H1 (cell line): Measurements from ENCODE around the gene TRAPPC6A. TPM values are rescaled to one million over a fixed set of nuclear protein-coding genes. Genes with fewer than 3 reads are reported as not detected.
A peak's percentile ranks its signal among the peaks of the same experiment; 100 is the strongest.

Source experiments
- CTCF ChIA-PET: fragments of 300-600 bp; sonication (Branson Sonifier 250); formaldehyde crosslinking; loops from one replicate; lab custom pipeline; 2021; ENCODE audit not compliant: partially characterized antibody; lab: Charles Lee
- POLR2A ChIA-PET: fragments of 300-600 bp; sonication (Branson Sonifier 250); formaldehyde crosslinking; loops from one replicate; lab custom pipeline; 2021; ENCODE audit warnings: inconsistent platforms; ENCODE audit not compliant: partially characterized antibody; lab: Charles Lee
- DNase-seq, 2 experiments: peaks; one replicate each; pipeline versions ENCODE4 v3.0.0 to v3.0.0-alpha.2; 2010 to 2022; ENCODE audit warnings: low spot score in 2 of 2, low read depth in 1 of 2, mixed read lengths in 1 of 2
- FAIRE-seq: peaks from 2 replicates; lab custom pipeline; 2011; peaks lifted over from hg19 to GRCh38; lab: Jason Lieb, UNC
- H2AFZ ChIP-seq: 2 replicates; pipeline ENCODE4 v1.8.1; 2012; ENCODE audit warnings: low read length, inconsistent platforms
- H2AK5ac ChIP-seq: 2 replicates; pipeline ENCODE4 v1.6.1; 2013; ENCODE audit warnings: low read depth, low read length
- H2BK120ac ChIP-seq: replicated peaks from 2 replicates; pipeline ENCODE3; 2013; ENCODE audit warnings: low read depth, low read length, inconsistent platforms
- H2BK12ac ChIP-seq: 2 replicates; pipeline ENCODE4 v1.6.1; 2013; ENCODE audit warnings: low read depth, low read length
- H2BK15ac ChIP-seq: 2 replicates; pipeline ENCODE4 v1.6.1; 2013; ENCODE audit warnings: low read length
- H2BK20ac ChIP-seq: 2 replicates; pipeline ENCODE4 v1.6.1; 2013; ENCODE audit warnings: low read length
- H2BK5ac ChIP-seq: 2 replicates; pipeline ENCODE4 v1.6.1; 2013; ENCODE audit warnings: low read depth, low read length
- H3K14ac ChIP-seq: 2 replicates; pipeline ENCODE4 v1.6.1; 2013; ENCODE audit warnings: inconsistent platforms; ENCODE audit not compliant: insufficient read length
- H3K18ac ChIP-seq: 2 replicates; pipeline ENCODE4 v1.6.1; 2013; ENCODE audit warnings: low read length; ENCODE audit errors: extremely low read depth
- H3K23ac ChIP-seq: 2 replicates; pipeline ENCODE4 v1.6.1; 2013; ENCODE audit warnings: inconsistent platforms; ENCODE audit not compliant: insufficient read length
- H3K23me2 ChIP-seq: 2 replicates; pipeline ENCODE4 v1.6.1; 2013; ENCODE audit warnings: low read depth, low read length
- H3K27ac ChIP-seq: 2 replicates; pipeline ENCODE4 v1.6.1; 2011; ENCODE audit warnings: low read depth, low read length, inconsistent platforms
- H3K27me3 ChIP-seq, 4 experiments: replicated peaks in 1 of 4; 1 replicate in 1 of 4; 2 replicates in 3 of 4; pipeline versions ENCODE4 v1.6.1 to v1.8.1; 2011 to 2013; ENCODE audit warnings: low read length in 3 of 4, mild to moderate bottlenecking in 3 of 4, inconsistent platforms in 2 of 4, mixed read lengths in 2 of 4, moderate library complexity in 1 of 4; ENCODE audit not compliant: control insufficient read depth in 3 of 4, insufficient read depth in 3 of 4; ENCODE audit errors: extremely low read depth in 1 of 4
- H3K36me3 ChIP-seq, 4 experiments: 2 replicates each; pipeline versions ENCODE4 v1.6.1 to v1.8.1; 2011 to 2013; ENCODE audit warnings: mild to moderate bottlenecking in 4 of 4, low read length in 3 of 4, moderate library complexity in 2 of 4, control low read depth in 1 of 4, inconsistent platforms in 1 of 4; ENCODE audit not compliant: insufficient read depth in 4 of 4, control insufficient read depth in 2 of 4
- H3K4ac ChIP-seq: replicated peaks from 2 replicates; pipeline ENCODE3; 2013; ENCODE audit warnings: low read length, low read depth, mixed read lengths, inconsistent platforms; ENCODE audit not compliant: insufficient read length
- H3K4me1 ChIP-seq, 4 experiments: replicated peaks in 1 of 4; 1 replicate in 1 of 4; 2 replicates in 3 of 4; pipeline versions ENCODE4 v1.6.1 to v1.8.1; 2011 to 2013; ENCODE audit warnings: low read length in 3 of 4, inconsistent platforms in 2 of 4, mixed read lengths in 1 of 4; ENCODE audit not compliant: insufficient read depth in 4 of 4, control insufficient read depth in 3 of 4
- H3K4me2 ChIP-seq, 2 experiments: 2 replicates each; pipeline versions ENCODE4 v1.6.1 to v1.8.1; 2011 to 2013; ENCODE audit warnings: low read depth in 2 of 2, low read length in 2 of 2, control low read depth in 1 of 2, inconsistent platforms in 1 of 2, mild to moderate bottlenecking in 1 of 2; ENCODE audit not compliant: insufficient read depth in 1 of 2
- H3K4me3 ChIP-seq, 4 experiments: fragments of 200-600, 300-600 bp in 1 of 4; sonication (generic), shearing (Covaris generic), sonication (Bioruptor Twin) in 1 of 4; 2 replicates each; pipeline versions ENCODE4 v1.5.1 to v1.8.1; 2011 to 2016; ENCODE audit warnings: low read length in 4 of 4, low read depth in 3 of 4, control low read depth in 2 of 4, inconsistent platforms in 2 of 4, mild to moderate bottlenecking in 2 of 4, mixed read lengths in 1 of 4, moderate library complexity in 1 of 4; ENCODE audit not compliant: insufficient read depth in 2 of 4; ENCODE audit errors: extremely low read depth in 1 of 4
- H3K56ac ChIP-seq: replicated peaks from 2 replicates; pipeline ENCODE3; 2013; ENCODE audit warnings: low read depth, mild to moderate bottlenecking, mixed read lengths, low read length, inconsistent platforms; ENCODE audit not compliant: insufficient read length
- H3K79me1 ChIP-seq: 2 replicates; pipeline ENCODE4 v1.6.1; 2013; ENCODE audit warnings: low read depth, low read length, control low read depth
- H3K79me2 ChIP-seq, 2 experiments: 2 replicates each; pipeline versions ENCODE4 v1.6.1 to v1.8.1; 2012 to 2013; ENCODE audit warnings: low read length in 2 of 2, mild to moderate bottlenecking in 2 of 2, inconsistent platforms in 1 of 2; ENCODE audit not compliant: insufficient read depth in 2 of 2, control insufficient read depth in 1 of 2
- H3K9ac ChIP-seq, 4 experiments: replicated peaks in 1 of 4; 1 replicate in 1 of 4; 2 replicates in 3 of 4; pipeline versions ENCODE4 v1.6.1 to v1.8.1; 2011 to 2013; ENCODE audit warnings: low read depth in 3 of 4, low read length in 3 of 4, control low read depth in 2 of 4, mild to moderate bottlenecking in 2 of 4, moderate library complexity in 2 of 4, inconsistent platforms in 1 of 4; ENCODE audit errors: extremely low read depth in 1 of 4
- H3K9me3 ChIP-seq, 2 experiments: 2 replicates each; pipeline versions ENCODE4 v1.6.1 to v1.8.1; 2012 to 2013; ENCODE audit warnings: mild to moderate bottlenecking in 2 of 2, moderate library complexity in 2 of 2, control low read depth in 1 of 2, inconsistent platforms in 1 of 2, low read depth in 1 of 2, low read length in 1 of 2, mixed read lengths in 1 of 2; ENCODE audit not compliant: insufficient read depth in 2 of 2
- H4K20me1 ChIP-seq, 2 experiments: replicated peaks in 1 of 2; 2 replicates each; pipeline versions ENCODE3 to v1.8.1; 2011 to 2013; ENCODE audit warnings: inconsistent platforms in 2 of 2, low read length in 2 of 2, mild to moderate bottlenecking in 1 of 2; ENCODE audit not compliant: insufficient read depth in 2 of 2, control insufficient read depth in 1 of 2
- H4K5ac ChIP-seq: 2 replicates; pipeline ENCODE4 v1.6.1; 2013; ENCODE audit warnings: low read length, low read depth, mixed read lengths, inconsistent platforms; ENCODE audit not compliant: insufficient read length
- H4K8ac ChIP-seq: 2 replicates; pipeline ENCODE4 v1.8.0; 2013; ENCODE audit warnings: mild to moderate bottlenecking, moderate library complexity, low read length, inconsistent platforms; ENCODE audit not compliant: insufficient read depth; ENCODE audit errors: extremely low read depth
- H4K91ac ChIP-seq: replicated peaks from 2 replicates; pipeline ENCODE3; 2013; ENCODE audit warnings: low read length, mixed read lengths, inconsistent platforms; ENCODE audit not compliant: insufficient read length
- ASH2L ChIP-seq: fragments of 200-600, 300-600 bp; sonication (generic); IDR thresholded peaks from one replicate; pipeline ENCODE4 v1.7.1; 2017; ENCODE audit warnings: low read length
- BACH1 ChIP-seq: IDR thresholded peaks from 2 replicates; pipeline ENCODE4 v1.6.1; 2012; ENCODE audit warnings: low read length, improper control_type of control experiment
- CTBP2 ChIP-seq: IDR thresholded peaks from 2 replicates; pipeline ENCODE4 v1.7.0; 2011; ENCODE audit warnings: borderline replicate concordance, mild to moderate bottlenecking, moderate library complexity, mixed read lengths, low read length; ENCODE audit not compliant: insufficient read depth, insufficient read length
- HDAC2 ChIP-seq, 2 experiments: fragments of 300-600 bp in 1 of 2; sonication (generic) in 1 of 2; IDR thresholded peaks; 2 replicates each; pipeline ENCODE4 v1.6.1; 2011 to 2012; ENCODE audit warnings: low read depth in 2 of 2, low read length in 2 of 2, mild to moderate bottlenecking in 2 of 2, moderate library complexity in 2 of 2, borderline replicate concordance in 1 of 2, inconsistent platforms in 1 of 2
- POLR2A ChIP-seq, 2 experiments: IDR thresholded peaks; 1 replicate in 1 of 2; 2 replicates in 1 of 2; pipeline ENCODE4 v1.6.1; 2011; ENCODE audit warnings: low read depth in 2 of 2, low read length in 2 of 2, mild to moderate bottlenecking in 2 of 2; ENCODE audit errors: control extremely low read depth in 1 of 2
- TAF1 ChIP-seq: IDR thresholded peaks from 2 replicates; pipeline ENCODE4 v1.6.1; 2011; ENCODE audit warnings: mild to moderate bottlenecking, low read depth, low read length
- WGBS, 2 experiments: shearing (Covaris generic) in 1 of 2; methylation state at CpG; one replicate each; pipeline versions ENCODE4 v1.1.6 to v1.1.7; 2013 to 2015; ENCODE audit warnings: low lambda C conversion rate in 2 of 2, mixed read lengths in 2 of 2, inconsistent platforms in 1 of 2, low coverage in 1 of 2, missing lambda C conversion rate in 1 of 2; ENCODE audit not compliant: insufficient replicate concordance in 2 of 2, insufficient coverage in 1 of 2, insufficient read length in 1 of 2; ENCODE audit errors: extremely low coverage in 1 of 2, missing lambda C conversion rate in 1 of 2; 5-methylcytosine and 5-hydroxymethylcytosine counted together
- polyA plus RNA-seq, 7 experiments: library from polyadenylated mRNA; depleted of rRNA in 3 of 7; stranded (reverse) in 5 of 7; unstranded in 2 of 7; fragments of >200 nt in 5 of 7; fragments of 200-250 nt in 2 of 7; gene quantifications; 1 replicate in 5 of 7; 2 replicates in 1 of 7; 4 replicates in 1 of 7; pipeline versions ENCODE4 v1.2.1 to v1.2.3, GENCODE V29; 2011 to 2013; ENCODE audit warnings: missing spikeins in 2 of 7, mixed read lengths in 2 of 7
- total RNA-seq: library from RNA; stranded (reverse); fragmentation: NEBNext Ultra II Directional; extraction: Animal tissue kit (Norgen Biotek cat#: 25700); gene quantifications from 2 replicates; pipeline ENCODE4 v1.2.1, GENCODE V29; 2021

The TRAPPC6A gene
- total and polyA plus RNA-seq, 2 of the 8 experiments (the other 6 are each of a cell fraction or from before 2014, with no cell fraction given) = 31.8 to 130 TPM

DNA sequence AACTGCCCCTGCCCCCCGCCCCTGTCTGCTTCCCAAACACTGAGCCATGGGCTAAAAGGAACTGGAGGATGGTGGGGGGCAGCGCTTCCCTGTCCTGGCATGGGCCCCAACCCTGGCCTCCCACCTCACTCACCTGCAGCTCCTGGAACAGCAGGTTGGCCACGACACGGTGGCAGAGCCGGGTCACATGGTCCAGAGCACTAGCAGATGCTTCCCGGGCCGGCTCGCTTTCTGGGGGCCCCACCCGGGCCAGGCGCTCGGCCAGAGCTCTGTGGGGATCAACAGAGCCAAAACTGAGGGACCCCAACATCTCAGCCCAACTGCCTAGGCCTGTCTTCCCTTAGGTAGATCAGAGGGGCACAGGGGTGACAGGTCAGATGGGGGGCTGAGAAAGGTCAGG lies 46.6 kb upstream of the TRAPPC6A start:
- Histone ChIP-seq H3K4me1 (peaks cover 0 to 5% (median 0%) of the 10 kb centered on the region in 4 experiments; a peak in 2 of 7 replicates), H4K91ac (no peak overlapping the region), H2BK15ac (no peak overlapping the region), H3K79me2 (no peaks in the 10 kb centered on the region), H2BK12ac (no peak overlapping the region), H3K23ac (no peak overlapping the region), H2AK5ac (no peak overlapping the region), H3K27ac (no peak overlapping the region), H4K5ac (no peak overlapping the region), H3K36me3 (no peaks in the 10 kb centered on the region), H3K4me3 (no peak overlapping the region), H2BK20ac (no peak overlapping the region), H2AFZ (no peak overlapping the region), H3K79me1 (no peaks in the 10 kb centered on the region), H3K4ac (no peak overlapping the region), H4K20me1 (peaks cover 0 to 4% of the 10 kb centered on the region in 2 experiments), H4K8ac (peak overlapping the region; percentile 51), H3K4me2 (no peak overlapping the region), H3K18ac (no peak overlapping the region), H2BK5ac (no peak overlapping the region), H3K14ac (no peak overlapping the region), H3K9me3 (no peaks in the 10 kb centered on the region), H3K23me2 (no peaks in the 10 kb centered on the region), H3K27me3 (peaks cover 0 to 3% (median 0%) of the 10 kb centered on the region in 4 experiments; a peak in 2 of 7 replicates), H3K9ac (no peak overlapping the region), H2BK120ac (no peak overlapping the region), H3K56ac (no peak overlapping the region)
- FAIRE-seq = no peak
- ChIA-PET POLR2A (no interaction called here), CTCF (interaction anchor here (1.0 to 1.4 kb wide), 2 partner anchors 22 to 165 kb away, joined by 4 to 5 read pairs; no protein-coding TSS in a partner anchor)
- 72% methylated on average over 10 of the region's 11 CpGs; no CpG with 5 or more reads in 1 of the 2 experiments for WGBS, 2 experiments
- no peak for DNase-seq
- TF ChIP-seq POLR2A (IDR thresholded peaks at IDR 0.05; ENCODE audit: control extremely low read depth in 1 of 2, low read depth in 2 of 2, low read length in 2 of 2) = no peak
- no peak for TF ChIP-seq BACH1
- TF ChIP-seq CTBP2 = no peak
- no peak for TF ChIP-seq TAF1
- TF ChIP-seq HDAC2 (IDR thresholded peaks at IDR 0.05; ENCODE audit: borderline replicate concordance in 1 of 2, low read depth in 2 of 2, low read length in 2 of 2) = no peak
- no peak for TF ChIP-seq ASH2L
